GM12878 (cell line): ENCODE data around the gene MLXIPL. TPM values are rescaled to one million over a fixed set of nuclear protein-coding genes. Genes with fewer than 3 reads are reported as not detected.

Experiments used
- ATAC-seq: fragments of 200-7000 bp; cut with Tn5 transposase; 3 replicates; pipeline ENCODE4 v1.9.1; 2020; ENCODE audit warnings: mild to moderate bottlenecking, moderate library complexity
- BruUV-seq: library from RNA; stranded (reverse); fragments of 400-500 nt; replicated peaks from 2 replicates; lab custom pipeline; 2021; lab: Mats Ljungman, UMichigan
- CTCF ChIA-PET: fragments of 300-600 bp; sonication (Branson Sonifier 250); formaldehyde crosslinking; extraction: SDS; loops from one replicate; lab custom pipeline; 2021; ENCODE audit warnings: inconsistent platforms; lab: Yijun Ruan, JAX
- POLR2A ChIA-PET: fragments of 350-600 bp; formaldehyde crosslinking; extraction: SDS; loops from one replicate; lab custom pipeline; 2021; ENCODE audit warnings: inconsistent platforms; lab: Charles Lee
- RAD21 ChIA-PET: fragments of 300-600 bp; sonication (Branson Sonifier 250); formaldehyde crosslinking; loops from one replicate; lab custom pipeline; 2023; ENCODE audit warnings: antibody characterized with exemption; ENCODE audit not compliant: unreplicated experiment; lab: Charles Lee
- SMC1A ChIA-PET: fragments of 300-600 bp; sonication (Branson Sonifier 250); formaldehyde crosslinking; loops from one replicate; lab custom pipeline; 2023; ENCODE audit not compliant: unreplicated experiment, uncharacterized antibody; lab: Charles Lee
- DNase-seq: peaks from one replicate; pipeline ENCODE4 v3.0.0-alpha.2; 2011; ENCODE audit warnings: low read depth, low spot score
- FAIRE-seq: peaks from 3 replicates; lab custom pipeline; 2011; peaks lifted over from hg19 to GRCh38; lab: Jason Lieb, UNC
- H2AFZ ChIP-seq: 2 replicates; pipeline ENCODE4 v1.6.0; 2011; ENCODE audit warnings: low read depth, low read length, control low read depth; ENCODE audit not compliant: control insufficient read depth
- H3K27ac ChIP-seq: 2 replicates; pipeline ENCODE4 v1.5.1; 2011; ENCODE audit warnings: control low read depth; ENCODE audit not compliant: control insufficient read depth, insufficient read depth
- H3K27me3 ChIP-seq, 2 experiments: replicated peaks in 1 of 2; 2 replicates each; pipeline versions ENCODE4 v1.6.0 to v1.6.1; 2011; ENCODE audit warnings: low read length in 1 of 2; ENCODE audit not compliant: control insufficient read depth in 2 of 2, insufficient read depth in 2 of 2
- H3K36me3 ChIP-seq, 2 experiments: 2 replicates each; pipeline ENCODE4 v1.5.1; 2011; ENCODE audit warnings: low read length in 1 of 2; ENCODE audit not compliant: control insufficient read depth in 2 of 2, insufficient read depth in 2 of 2
- H3K4me1 ChIP-seq: 2 replicates; pipeline ENCODE4 v1.6.1; 2011; ENCODE audit warnings: mild to moderate bottlenecking, low read length, moderate library complexity, mixed read lengths; ENCODE audit not compliant: control insufficient read depth, insufficient read depth
- H3K4me2 ChIP-seq: 2 replicates; pipeline ENCODE4 v1.6.0; 2011; ENCODE audit warnings: control low read depth; ENCODE audit not compliant: control insufficient read depth, insufficient read depth
- H3K4me3 ChIP-seq: fragments of 200-600 bp; sonication (generic); 2 replicates; pipeline ENCODE4 v1.5.1; 2016
- H3K79me2 ChIP-seq: 2 replicates; pipeline ENCODE4 v1.6.0; 2011; ENCODE audit warnings: low read length; ENCODE audit not compliant: control insufficient read depth, insufficient read depth
- H3K9ac ChIP-seq: 2 replicates; pipeline ENCODE4 v1.8.0; 2011; ENCODE audit warnings: low read length, control low read depth, mixed read lengths; ENCODE audit not compliant: control insufficient read depth, insufficient read depth
- H3K9me3 ChIP-seq: replicated peaks from 3 replicates; pipeline ENCODE4 v1.5.1; 2011; ENCODE audit warnings: mild to moderate bottlenecking, low read length; ENCODE audit not compliant: control insufficient read depth, insufficient read depth
- H4K20me1 ChIP-seq: 2 replicates; pipeline ENCODE4 v1.6.0; 2011; ENCODE audit not compliant: control insufficient read depth, insufficient read depth
- CEBPB ChIP-seq, 2 experiments: fragments of 150-350 bp in 1 of 2; IDR thresholded peaks; 2 replicates each; pipeline ENCODE4 v1.6.1; 2012 to 2014; ENCODE audit warnings: low read depth in 2 of 2, low read length in 2 of 2, borderline replicate concordance in 1 of 2, inconsistent platforms in 1 of 2
- E2F4 ChIP-seq: IDR thresholded peaks from 2 replicates; pipeline ENCODE4 v1.6.1; 2012; ENCODE audit warnings: low read depth, low read length, improper control_type of control experiment
- E2F8 ChIP-seq: fragments of 450-650 bp; IDR thresholded peaks from 2 replicates; pipeline ENCODE4 v1.6.1; 2018; ENCODE audit warnings: mild to moderate bottlenecking, low read depth, moderate library complexity; ENCODE audit not compliant: partially characterized antibody
- KAT2A ChIP-seq: conservative IDR thresholded peaks from 2 replicates; pipeline ENCODE4 v1.6.1; 2011; ENCODE audit warnings: low read depth, low read length; ENCODE audit not compliant: control insufficient read depth
- NBN ChIP-seq: fragments of 450-650 bp; IDR thresholded peaks from 2 replicates; pipeline ENCODE4 v1.6.1; 2016
- RB1 ChIP-seq: fragments of 450-650 bp; formaldehyde crosslinking; IDR thresholded peaks from 2 replicates; pipeline ENCODE4 v1.6.1; 2017; ENCODE audit warnings: mild to moderate bottlenecking, borderline replicate concordance
- USF1 ChIP-seq: IDR thresholded peaks from 2 replicates; pipeline ENCODE4 v1.6.1; 2011; ENCODE audit warnings: borderline replicate concordance, low read depth, mild to moderate bottlenecking, moderate library complexity, mixed read lengths, low read length; ENCODE audit not compliant: insufficient read depth; ENCODE audit errors: extremely low read length
- ZBTB11 ChIP-seq: fragments of 450-650 bp; formaldehyde crosslinking; IDR thresholded peaks from 2 replicates; pipeline ENCODE4 v1.5.0; 2022; ENCODE audit warnings: mild to moderate bottlenecking, missing genetic modification characterization
- WGBS: methylation state at CpG from one replicate; pipeline ENCODE4 v1.1.6; 2016; ENCODE audit warnings: low lambda C conversion rate; ENCODE audit not compliant: insufficient replicate concordance, insufficient coverage; ENCODE audit errors: missing lambda C conversion rate; 5-methylcytosine and 5-hydroxymethylcytosine counted together
- in situ Hi-C: fragments of 300-500 bp; cut with MboI; formaldehyde crosslinking; loops from 9 replicates; pipeline ENCODE4 v1.14.3; 2018; ENCODE audit warnings: mixed read lengths
- intact Hi-C: fragments of 100-400 bp; cut with micrococcal nuclease; formaldehyde crosslinking; loops from one replicate; pipeline ENCODE4 v1.14.2; 2022; ENCODE audit not compliant: unreplicated experiment
- polyA plus RNA-seq, 11 experiments: library from polyadenylated mRNA; depleted of rRNA in 4 of 11; unstranded in 6 of 11; stranded (reverse) in 5 of 11; fragments of >200 nt; fragmentation: Nextera tagmentation in 4 of 11; fragmentation: Illumina TruSeq in 1 of 11; extraction: Ambion mirVana in 4 of 11; extraction: Trizol in 1 of 11; gene quantifications; 1 replicate in 1 of 11; 2 replicates in 10 of 11; pipeline versions ENCODE4 v1.2.1 to v1.2.3, GENCODE V29; 2011 to 2016; ENCODE audit warnings: inconsistent platforms in 2 of 11, missing spikeins in 2 of 11, low read depth in 1 of 11
- total RNA-seq, 4 experiments: library from RNA; depleted of rRNA in 3 of 4; stranded (reverse); fragments of >200 nt in 3 of 4; fragmentation: Illumina TruSeq in 1 of 4; extraction: Trizol in 1 of 4; gene quantifications; 2 replicates each; pipeline versions ENCODE4 v1.2.1 to v1.2.3, GENCODE V29; 2013 to 2021

Gene MLXIPL
- total and polyA plus RNA-seq, 10 of the 15 experiments (the other 5 are each of a cell fraction or from before 2014, with no cell fraction given): 0.21 TPM; not detected in 9

GRCh38 chr7:73596191-73597065, 27.9 kb downstream of the MLXIPL start (continued):
- TF ChIP-seq E2F4: no peak
- TF ChIP-seq, all 136 proteins: peak for 0

GRCh38 chr7:73595358-73595757, 29.0 kb downstream of the MLXIPL start:
- no peaks in the 10 kb centered on the region for H3K9me3 ChIP-seq
- no peaks in the 10 kb centered on the region for H3K79me2 ChIP-seq
- TF ChIP-seq RB1 (no peak), E2F8 (no peak), KAT2A (no peak), ZBTB11 (CRISPR knock-in tag) (no peak), NBN (no peak), USF1 (no peak), CEBPB (IDR thresholded peaks at IDR 0.05; ENCODE audit: borderline replicate concordance in 1 of 2, low read depth in 2 of 2, low read length in 2 of 2) (no peak)
- H3K36me3 ChIP-seq: no peaks in the 10 kb centered on the region
- ChIA-PET SMC1A (interaction anchor here (0.6 kb wide), 1 partner anchor 75 kb away, joined by 3 read pairs; no protein-coding TSS in a partner anchor), POLR2A (no interaction called here), CTCF (interaction anchor here (0.7 kb wide), 1 partner anchor 18 kb away, joined by 3 read pairs; no protein-coding TSS in a partner anchor), RAD21 (no interaction called here)
- ATAC-seq (no peak), FAIRE-seq (no peak), DNase-seq (no peak)
- no peaks in the 10 kb centered on the region for H3K27me3 ChIP-seq
- H3K4me1 ChIP-seq: no peaks in the 10 kb centered on the region
- no peak overlapping the region for H3K27ac ChIP-seq
- in situ Hi-C loops (no loop called here), intact Hi-C loops (no loop called here)
- WGBS: 74% methylated on average over 9 of the region's 9 CpGs
- no peaks in the 10 kb centered on the region for H4K20me1 ChIP-seq
- H3K9ac ChIP-seq: no peak overlapping the region
- no TSS peak for BruUV-seq
- H2AFZ ChIP-seq: no peak overlapping the region
- no peak overlapping the region for H3K4me3 ChIP-seq
- no peak overlapping the region for H3K4me2 ChIP-seq
